ENCODE results near the gene TOLLIP.
"Not testable (repeated sequence)": the region's sequence is repeated elsewhere in the genome, so short reads cannot be mapped to it uniquely, and the experiment has no call there.

TOLLIP gene

GRCh38 chr11:1281326-1281973, 28.0 kb downstream of the TOLLIP start:
- DNase-seq (ENCODE audit: low spot score) = no peak

- no peak for DNase-seq (ENCODE audit: low spot score)
These were observed 29.1 kb downstream of the TOLLIP start for GRCh38 chr11:1280116-1281035.

DNA sequence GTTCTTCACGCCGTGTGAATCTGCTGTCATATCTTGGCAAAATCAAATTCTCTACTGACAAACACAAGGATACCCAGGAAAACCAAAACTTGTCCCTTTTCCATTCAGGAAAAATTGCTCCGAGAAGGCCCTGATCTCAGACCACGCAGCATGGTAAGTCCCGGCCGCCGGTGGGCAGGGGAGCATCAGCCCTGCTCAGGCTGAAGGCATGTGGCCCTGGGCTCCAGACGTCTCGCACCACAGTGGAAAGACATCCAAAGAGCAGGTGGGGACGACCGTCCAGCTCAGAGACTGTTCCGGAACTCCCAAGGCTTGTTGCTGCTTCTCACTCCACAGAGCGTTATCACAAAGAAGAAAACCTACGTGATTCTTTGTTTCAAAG, 29.8 kb downstream of the TOLLIP start:
- DNase-seq (ENCODE audit: low spot score) = no peak

DNA sequence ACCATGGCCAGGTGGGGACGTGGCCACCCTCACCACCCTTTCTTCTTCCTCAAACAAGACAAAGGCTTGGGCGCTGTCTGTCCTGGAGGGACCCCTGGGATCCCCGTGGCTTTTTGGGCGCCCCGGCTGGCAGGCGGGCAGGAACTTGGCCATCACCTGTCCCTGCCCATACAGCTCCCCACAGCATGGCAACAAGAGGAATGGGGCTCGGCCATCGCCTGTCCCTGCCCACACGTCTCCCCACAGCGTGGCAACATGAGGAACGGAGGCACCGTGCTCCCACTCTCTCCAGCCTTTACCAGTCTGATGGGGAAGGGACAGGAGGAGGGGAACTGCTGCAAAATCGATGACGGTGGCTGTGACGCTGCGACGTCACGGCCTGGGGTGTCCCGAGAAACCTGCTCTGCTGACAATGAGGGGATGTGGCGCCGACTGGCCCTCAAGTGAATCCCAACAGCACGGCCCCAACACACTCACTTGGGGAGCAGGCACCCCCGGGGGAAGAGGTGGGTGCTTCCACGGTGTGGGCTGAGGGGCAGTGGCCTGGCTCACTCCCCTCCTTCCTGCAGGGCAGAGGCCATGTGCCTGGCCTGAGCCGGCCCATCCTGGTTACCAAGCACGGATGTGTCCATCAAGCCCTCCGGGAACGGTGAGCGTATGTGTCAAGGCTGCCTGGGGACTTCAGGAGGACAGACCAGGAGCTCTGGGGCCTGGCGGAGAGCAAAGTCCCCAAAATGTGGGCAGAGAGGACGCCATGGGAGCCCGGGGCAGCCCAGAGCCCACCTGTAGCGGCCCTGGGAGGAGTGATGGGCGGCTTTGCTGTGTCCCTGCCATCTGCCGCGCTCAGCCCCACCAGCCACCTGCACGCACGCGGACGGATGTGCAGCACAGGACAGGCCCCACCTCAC, 30.4 kb downstream of the TOLLIP start:
- DNase-seq (ENCODE audit: low spot score) = no peak

- no peak for DNase-seq (ENCODE audit: low spot score)
These were observed 31.4 kb downstream of the TOLLIP start for GRCh38 chr11:1277936-1278512.

DNA sequence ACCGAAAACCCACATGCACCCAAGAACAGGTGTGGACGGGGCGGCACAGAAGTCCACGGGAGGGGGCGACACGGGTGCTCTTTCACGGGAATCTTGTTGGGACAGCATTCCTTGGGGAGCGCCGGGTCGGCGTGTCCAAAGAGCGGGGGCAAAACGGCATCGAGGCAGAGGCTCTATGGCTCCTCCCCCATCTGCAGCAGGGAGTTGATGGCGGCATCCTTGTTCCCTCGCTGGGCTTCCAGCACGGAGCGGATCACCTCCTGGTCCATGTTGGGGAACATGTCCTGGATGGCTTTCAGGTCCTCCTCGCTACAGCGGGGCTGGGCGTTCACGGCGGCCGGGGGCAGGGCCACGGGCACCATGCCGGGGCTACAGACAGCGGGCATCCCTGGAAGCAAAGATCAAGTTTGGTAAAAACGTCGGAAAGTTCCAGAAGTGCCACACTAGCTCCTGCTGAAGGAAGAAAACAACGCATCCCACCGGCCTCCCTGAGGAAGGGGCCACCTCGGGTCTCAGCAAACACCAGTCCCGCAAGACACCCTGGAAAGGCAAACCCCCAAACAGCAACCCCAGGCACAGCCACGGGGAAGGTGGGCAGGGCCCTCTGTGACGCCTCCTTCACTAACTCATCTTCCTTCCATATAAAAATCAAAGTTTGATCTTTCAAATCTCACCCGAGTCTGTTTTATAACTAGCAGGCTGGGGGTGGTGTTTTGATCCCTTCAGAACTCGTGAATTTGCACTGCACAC, 32.4 kb downstream of the TOLLIP start:
- no peak for DNase-seq (ENCODE audit: low spot score)

DNA sequence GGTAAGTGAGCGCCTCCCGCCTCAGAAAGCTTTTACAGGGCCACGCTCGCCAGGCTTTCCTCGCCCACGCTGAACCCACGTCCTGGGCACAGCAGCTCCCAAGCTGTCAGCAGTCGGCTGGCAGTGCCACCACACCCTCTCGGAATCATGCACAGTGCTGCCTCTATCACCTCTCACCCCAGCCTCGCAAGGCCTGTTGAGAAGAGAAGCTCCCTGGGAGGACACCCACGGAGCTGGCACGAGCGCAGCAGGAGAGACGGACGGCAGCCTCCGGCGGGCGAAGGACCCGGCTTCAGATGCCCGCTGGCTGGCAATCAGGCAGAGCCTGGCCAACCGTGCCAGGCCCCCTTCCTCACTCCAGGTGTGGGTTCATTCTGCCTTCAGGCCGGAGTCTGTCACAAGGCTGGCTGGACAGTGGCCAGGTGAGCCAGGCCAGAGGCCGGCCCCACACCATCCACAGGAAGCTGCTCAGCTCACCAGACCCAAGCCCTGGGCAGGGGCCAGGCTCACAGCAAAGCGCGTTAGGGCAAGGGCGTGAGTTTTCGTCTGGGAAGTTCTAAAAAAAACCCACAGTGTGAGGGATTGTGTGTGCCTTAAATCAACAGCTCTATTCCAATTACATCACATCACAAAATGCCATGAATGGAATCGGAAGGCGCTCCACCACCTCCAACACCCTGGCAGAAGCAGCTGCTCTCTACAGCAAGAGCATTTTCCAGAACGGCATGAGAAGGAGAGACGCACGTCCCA, 33.2 kb downstream of the TOLLIP start:
- no peak for DNase-seq (ENCODE audit: low spot score)

DNA sequence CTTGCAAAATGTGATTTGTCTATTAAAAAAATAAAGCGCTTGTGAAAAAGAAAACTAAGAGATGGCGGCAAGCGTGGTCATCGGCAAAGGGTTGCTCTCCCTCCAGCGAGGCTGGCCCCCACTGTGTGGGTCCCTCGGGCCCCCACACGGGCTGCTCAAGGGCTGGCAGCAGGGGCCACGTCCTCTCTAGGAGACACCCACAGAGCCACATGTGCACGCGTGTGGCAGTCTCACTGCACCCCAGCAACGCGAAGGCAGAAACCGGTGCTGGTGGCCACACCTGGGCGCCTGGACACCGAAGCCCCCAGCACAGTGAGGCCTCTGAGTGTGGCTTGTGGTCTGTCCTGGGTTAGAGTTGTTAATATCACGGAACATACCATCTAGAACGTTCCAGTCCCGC, 34.4 kb downstream of the TOLLIP start:
- DNase-seq (ENCODE audit: low spot score) = no peak

GRCh38 chr11:1274501-1274900, 34.9 kb downstream of the TOLLIP start:
- DNase-seq (ENCODE audit: low spot score) = no peak

DNA sequence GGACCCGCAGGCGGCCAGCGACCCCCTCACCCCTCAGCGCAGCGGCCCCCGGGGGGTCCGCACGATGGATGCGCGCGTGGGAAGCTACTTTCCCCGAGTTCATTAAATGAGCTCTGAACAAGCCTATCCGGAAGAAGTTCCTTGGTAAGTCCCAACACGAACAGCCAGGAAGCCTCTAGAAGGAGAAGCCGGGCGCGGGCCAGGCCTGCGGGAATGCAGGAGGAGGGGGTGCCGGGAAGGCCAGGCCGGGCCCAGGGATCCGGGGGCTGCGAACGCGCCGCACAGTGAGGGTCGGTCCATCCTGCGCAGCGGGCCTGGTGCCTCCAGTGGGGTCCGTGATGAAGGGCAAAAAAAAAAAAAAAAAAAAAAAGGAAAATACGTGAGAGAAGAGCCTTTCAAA, 36.9 kb downstream of the TOLLIP start:
- no peak for DNase-seq (ENCODE audit: low spot score)

- DNase-seq (ENCODE audit: low spot score) = no peak
These were observed 37.5 kb downstream of the TOLLIP start for GRCh38 chr11:1271927-1272326.

- DNase-seq (ENCODE audit: low spot score) = no peak
These were observed 38.0 kb downstream of the TOLLIP start for GRCh38 chr11:1271406-1271805.

DNA sequence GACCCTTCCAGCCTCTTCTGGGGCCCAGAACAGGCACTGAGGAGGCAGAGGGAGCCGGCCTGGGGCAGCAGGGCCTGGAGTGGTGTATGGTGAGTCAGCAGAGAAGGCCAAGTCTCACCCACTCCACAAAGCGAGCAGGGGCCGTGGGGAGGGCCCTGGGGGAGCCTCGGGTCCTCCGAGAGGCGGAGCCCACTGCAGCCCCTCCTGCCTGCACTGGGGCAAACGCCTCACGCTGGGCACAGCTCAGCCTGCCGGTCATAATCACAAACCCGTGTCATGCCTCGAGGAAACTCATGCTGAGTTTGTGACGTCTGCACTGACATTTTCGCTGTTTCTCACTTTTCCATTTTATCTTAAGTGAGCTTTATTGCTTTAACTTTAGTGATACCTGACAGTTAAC, 38.4 kb downstream of the TOLLIP start:
- DNase-seq (ENCODE audit: low spot score) = no peak

GRCh38 chr11:1270476-1270875, 39.0 kb downstream of the TOLLIP start:
- no peak for DNase-seq (ENCODE audit: low spot score)

DNA sequence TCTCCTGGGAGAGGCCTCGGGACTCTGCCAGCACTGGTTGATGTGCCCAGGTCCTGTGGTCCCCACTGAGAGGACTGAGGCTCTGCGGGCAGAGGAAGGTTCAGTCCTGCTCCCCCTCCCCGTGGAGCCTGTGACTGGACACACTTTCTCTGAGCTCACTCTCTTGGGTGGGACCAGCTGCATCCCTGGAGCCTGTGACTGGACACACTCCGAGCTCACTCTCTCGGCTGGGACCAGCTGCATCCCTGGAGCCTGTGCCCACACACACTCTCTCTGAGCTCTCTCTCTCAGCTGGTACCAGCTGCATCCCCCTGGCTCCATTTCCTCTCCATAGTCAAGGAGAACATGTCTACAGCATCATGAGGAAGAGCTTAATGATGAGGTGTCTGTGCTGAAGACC, 39.5 kb downstream of the TOLLIP start:
- no peak for DNase-seq (ENCODE audit: low spot score)

GRCh38 chr11:1267441-1268100, 41.9 kb downstream of the TOLLIP start:
- no peak for DNase-seq (ENCODE audit: low spot score)

DNA sequence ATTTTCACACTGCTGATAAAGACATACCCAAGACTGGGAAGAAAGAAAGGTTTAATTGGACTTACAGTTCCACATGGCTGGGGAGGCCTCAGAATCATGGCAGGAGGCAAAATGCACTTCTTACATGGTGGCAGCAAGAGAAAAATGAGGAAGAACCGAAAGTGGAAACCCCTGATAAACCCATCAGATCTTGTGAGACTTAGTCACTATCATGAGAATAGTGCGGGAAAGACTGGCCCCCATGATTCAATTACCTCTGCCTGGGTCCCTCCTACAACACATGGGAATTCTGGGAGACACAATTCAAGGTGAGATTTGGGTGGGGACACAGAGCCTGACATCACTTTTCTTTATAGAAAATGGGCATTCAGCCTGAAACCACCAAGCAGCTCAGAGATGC, 42.5 kb downstream of the TOLLIP start:
- not testable (repeated sequence) for DNase-seq (ENCODE audit: low spot score)

GRCh38 chr11:1265480-1265879, 44.0 kb downstream of the TOLLIP start:
- not testable (repeated sequence) for DNase-seq (ENCODE audit: low spot score)

- peak; percentile 59 for DNase-seq (ENCODE audit: low spot score)
These were observed 45.0 kb downstream of the TOLLIP start for GRCh38 chr11:1264444-1264843.

DNA sequence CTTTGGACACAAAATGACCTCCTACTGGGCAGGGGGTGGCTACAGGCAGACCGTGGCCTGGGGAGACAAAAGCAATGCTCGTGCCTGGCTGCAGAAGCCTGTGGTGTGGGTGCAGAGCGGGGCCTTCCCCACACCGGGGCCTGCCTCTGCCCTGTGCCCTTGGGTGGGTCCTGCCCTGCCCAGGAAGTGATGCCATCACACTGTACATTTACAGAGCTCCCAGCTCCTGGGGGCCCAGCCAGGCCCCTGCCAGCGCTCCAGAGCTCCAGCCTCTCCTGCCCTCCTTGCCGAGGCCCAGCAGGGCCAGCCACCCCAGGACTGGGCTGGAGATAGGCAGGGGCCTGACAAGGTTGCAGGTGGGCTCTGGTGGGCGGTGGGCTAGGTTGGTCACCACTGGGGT, 46.4 kb downstream of the TOLLIP start:
- no peak for DNase-seq (ENCODE audit: low spot score)
